Liver (tissue), 9 donors: Measurements from ENCODE around the gene SLC6A17. TPM values are rescaled to one million over a fixed set of nuclear protein-coding genes. Genes with fewer than 3 reads are reported as not detected.
A peak's percentile ranks its signal among the peaks of the same experiment; 100 is the strongest.

Experiments
- DNase-seq: peaks from one replicate; pipeline ENCODE4 v3.0.0-alpha.2; 2017; ENCODE audit warnings: low spot score
- H3K27ac ChIP-seq, 2 donors: one replicate each; pipeline ENCODE4 v1.7.0; 2013; ENCODE audit warnings: inconsistent platforms in 2 of 2, low read length in 2 of 2, control low read depth in 1 of 2, low read depth in 1 of 2, mild to moderate bottlenecking in 1 of 2
- H3K27me3 ChIP-seq, 4 donors: one replicate each; pipeline versions ENCODE4 v1.6.1 to v1.7.0; 2013; ENCODE audit warnings: low read length in 3 of 4, inconsistent platforms in 1 of 4, mild to moderate bottlenecking in 1 of 4, moderate library complexity in 1 of 4; ENCODE audit not compliant: control insufficient read depth in 4 of 4, insufficient read depth in 4 of 4
- H3K36me3 ChIP-seq, 4 donors: one replicate each; pipeline versions ENCODE4 v1.6.1 to v1.7.0; 2013; ENCODE audit warnings: low read length in 3 of 4, mild to moderate bottlenecking in 3 of 4, low read depth in 1 of 4, moderate library complexity in 1 of 4; ENCODE audit not compliant: control insufficient read depth in 4 of 4, insufficient read depth in 3 of 4
- H3K4me1 ChIP-seq, 4 donors: one replicate each; pipeline versions ENCODE4 v1.6.1 to v1.7.0; 2013; ENCODE audit warnings: low read length in 3 of 4, mild to moderate bottlenecking in 3 of 4, moderate library complexity in 1 of 4; ENCODE audit not compliant: control insufficient read depth in 4 of 4, insufficient read depth in 4 of 4
- H3K4me3 ChIP-seq, 3 donors: one replicate each; pipeline versions ENCODE4 v1.6.1 to v1.7.0; 2013; ENCODE audit warnings: low read length in 3 of 3, control low read depth in 1 of 3, low read depth in 1 of 3, mild to moderate bottlenecking in 1 of 3
- H3K9ac ChIP-seq, 2 donors: one replicate each; pipeline ENCODE4 v1.7.0; 2013; ENCODE audit warnings: low read length in 2 of 2, mild to moderate bottlenecking in 2 of 2, moderate library complexity in 2 of 2, control low read depth in 1 of 2, low read depth in 1 of 2
- H3K9me3 ChIP-seq, 4 donors: one replicate each; pipeline versions ENCODE4 v1.6.1 to v1.7.0; 2013; ENCODE audit warnings: low read length in 3 of 4; ENCODE audit not compliant: control insufficient read depth in 4 of 4
- ATF3 ChIP-seq: IDR thresholded peaks from 2 replicates; pipeline ENCODE4 v1.6.1; 2016; ENCODE audit warnings: antibody characterized with exemption
- EGR1 ChIP-seq, 2 donors: IDR thresholded peaks; 2 replicates each; pipeline ENCODE4 v1.6.1; 2016 to 2018; ENCODE audit warnings: antibody characterized with exemption in 2 of 2, low read depth in 2 of 2
- FOXA1 ChIP-seq: IDR thresholded peaks from 2 replicates; pipeline ENCODE4 v1.6.1; 2016; ENCODE audit warnings: antibody characterized with exemption
- FOXA2 ChIP-seq: IDR thresholded peaks from 2 replicates; pipeline ENCODE4 v1.6.1; 2016; ENCODE audit warnings: antibody characterized with exemption
- GABPA ChIP-seq, 2 donors: IDR thresholded peaks in 1 of 2; conservative IDR thresholded peaks in 1 of 2; 2 replicates each; pipeline ENCODE4 v1.6.1; 2016; ENCODE audit warnings: antibody characterized with exemption in 2 of 2, mild to moderate bottlenecking in 1 of 2, moderate library complexity in 1 of 2
- HNF4A ChIP-seq, 2 donors: conservative IDR thresholded peaks; 2 replicates each; pipeline ENCODE4 v1.6.1; 2016; ENCODE audit warnings: antibody characterized with exemption in 2 of 2, mild to moderate bottlenecking in 2 of 2
- HNF4G ChIP-seq: IDR thresholded peaks from 2 replicates; pipeline ENCODE4 v1.6.1; 2016; ENCODE audit warnings: antibody characterized with exemption
- JUND ChIP-seq, 2 donors: IDR thresholded peaks; 2 replicates each; pipeline ENCODE4 v1.6.1; 2016; ENCODE audit warnings: antibody characterized with exemption in 2 of 2
- MAX ChIP-seq: IDR thresholded peaks from 2 replicates; pipeline ENCODE4 v1.6.1; 2016; ENCODE audit warnings: antibody characterized with exemption
- NR2F2 ChIP-seq: IDR thresholded peaks from 2 replicates; pipeline ENCODE4 v1.6.1; 2016; ENCODE audit warnings: antibody characterized with exemption
- RAD21 ChIP-seq, 2 donors: IDR thresholded peaks; 2 replicates each; pipeline ENCODE4 v1.6.1; 2016; ENCODE audit warnings: antibody characterized with exemption in 2 of 2, mild to moderate bottlenecking in 2 of 2
- RXRA ChIP-seq, 2 donors: IDR thresholded peaks; 2 replicates each; pipeline ENCODE4 v1.6.1; 2017 to 2018; ENCODE audit warnings: antibody characterized with exemption in 2 of 2, mild to moderate bottlenecking in 1 of 2
- SP1 ChIP-seq: IDR thresholded peaks from 2 replicates; pipeline ENCODE4 v1.6.1; 2018; ENCODE audit warnings: antibody characterized with exemption, mild to moderate bottlenecking
- TAF1 ChIP-seq: conservative IDR thresholded peaks from 2 replicates; pipeline ENCODE4 v1.6.1; 2016; ENCODE audit warnings: antibody characterized with exemption, mild to moderate bottlenecking
- YY1 ChIP-seq: IDR thresholded peaks from 2 replicates; pipeline ENCODE4 v1.6.1; 2016; ENCODE audit warnings: antibody characterized with exemption, mild to moderate bottlenecking
- ZBTB33 ChIP-seq: IDR thresholded peaks from 2 replicates; pipeline ENCODE4 v1.6.1; 2016; ENCODE audit warnings: antibody characterized with exemption
- WGBS: extraction: QIAGEN DNeasy Blood & Tissue Kit; methylation state at CpG from one replicate; pipeline ENCODE4 v1.1.7; 2013; 5-methylcytosine and 5-hydroxymethylcytosine counted together
- polyA plus RNA-seq, 2 donors: library from polyadenylated mRNA; stranded (reverse) in 1 of 2; unstranded in 1 of 2; fragments of 200-250 nt in 1 of 2; fragments of >200 nt in 1 of 2; fragmentation: Nextera tagmentation in 1 of 2; extraction: Ambion mirVana in 1 of 2; gene quantifications; one replicate each; pipeline versions ENCODE4 v1.2.1 to v1.2.3, GENCODE V29; 2013 to 2015
- total RNA-seq, 2 donors: library from RNA; depleted of rRNA; stranded (reverse); fragments of >200 nt; gene quantifications; one replicate each; pipeline ENCODE4 v1.2.3, GENCODE V29; 2014
- TF ChIP-seq, protein P1 (sequence below): fragments of 150-350 bp; IDR thresholded peaks from 2 replicates; pipeline ENCODE4 v1.5.1; 2017; ENCODE audit warnings: improper control_type of control experiment, low read depth, low read length; ENCODE audit not compliant: missing input control
- TF ChIP-seq, protein P2 (sequence below): IDR thresholded peaks from 2 replicates; pipeline ENCODE4 v1.6.1; 2016; ENCODE audit warnings: antibody characterized with exemption, mild to moderate bottlenecking
- donor health status: healthy.
- donor health status: healthy.
- donor health status: healthy.
- donor health status: healthy.
- donor health status: healthy.

SLC6A17 gene
- total and polyA plus RNA-seq, 4 donors: not detected

DNA sequence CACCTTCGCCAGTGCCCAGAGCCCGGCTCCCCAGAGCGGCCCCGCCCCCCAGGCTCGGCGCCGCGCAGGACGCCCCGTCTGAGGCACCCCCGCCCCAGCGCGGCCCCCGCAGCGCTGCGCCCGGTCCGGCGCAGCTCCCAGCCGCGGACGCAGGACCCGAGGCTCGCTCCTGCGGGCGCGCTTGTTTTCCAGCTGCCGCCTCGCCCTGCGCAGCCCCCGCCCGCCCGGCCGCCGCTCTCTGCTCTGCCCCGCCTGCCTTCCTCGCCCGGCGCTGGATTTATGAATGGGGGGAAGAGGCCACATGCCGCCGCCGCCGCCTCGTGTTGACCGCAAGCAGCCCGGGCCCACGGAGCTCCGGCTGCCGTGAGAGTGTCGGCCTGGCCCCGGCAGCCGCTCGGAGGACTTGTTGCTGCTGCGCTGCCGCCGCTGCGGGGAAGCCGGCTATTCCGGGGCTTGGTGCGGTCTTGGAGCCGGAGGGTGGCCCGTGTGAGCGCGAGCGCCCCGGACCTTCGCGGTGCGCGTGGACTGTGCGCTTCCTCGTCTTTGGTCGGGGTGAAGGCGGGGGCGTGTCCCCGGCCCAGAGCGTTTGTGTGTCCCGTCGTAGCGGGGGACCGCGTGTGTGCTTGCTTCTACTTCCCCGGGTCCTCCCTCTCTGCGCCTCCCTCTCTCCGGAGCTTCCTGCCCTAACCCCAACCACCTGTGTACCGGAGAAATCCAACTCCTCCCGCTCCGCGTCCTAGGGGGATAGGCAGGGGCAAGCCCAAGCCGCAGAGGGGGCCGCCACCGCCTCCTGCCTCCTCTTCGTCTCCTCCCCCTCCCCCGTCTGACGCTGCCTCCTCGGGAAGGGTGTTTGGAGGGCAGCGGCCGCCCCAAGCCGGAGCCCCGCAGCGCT, 60.6 kb downstream of the SLC6A17 start (continued):
- TF ChIP-seq FOXA2: no peak
- no peak for TF ChIP-seq NR2F2
- no peak for TF ChIP-seq GABPA (IDR thresholded peaks at IDR 0.05 in 1 of 2, conservative IDR thresholded peaks at IDR 0.05 in 1 of 2)

GRCh38 chr1:110211496-110212168, 61.3 kb downstream of the SLC6A17 start:
- 18% methylated on average over 81 of the region's 81 CpGs for WGBS
- H3K4me1 ChIP-seq: peaks cover 0 to 18% (median 8%) of the 10 kb centered on the region in 4 donors
- peaks cover 0 to 2% (median 0%) of the 10 kb centered on the region in 4 donors for H3K27me3 ChIP-seq
- H3K36me3 ChIP-seq: no peaks in the 10 kb centered on the region
- H3K9ac ChIP-seq: no peak overlapping the region
- no peaks in the 10 kb centered on the region for H3K9me3 ChIP-seq
- DNase-seq: no peak
- no peak overlapping the region for H3K27ac ChIP-seq
- peak overlapping the region in 2 of 3 donors; percentile 48 to 67 for H3K4me3 ChIP-seq
- TF ChIP-seq, protein P1, sequence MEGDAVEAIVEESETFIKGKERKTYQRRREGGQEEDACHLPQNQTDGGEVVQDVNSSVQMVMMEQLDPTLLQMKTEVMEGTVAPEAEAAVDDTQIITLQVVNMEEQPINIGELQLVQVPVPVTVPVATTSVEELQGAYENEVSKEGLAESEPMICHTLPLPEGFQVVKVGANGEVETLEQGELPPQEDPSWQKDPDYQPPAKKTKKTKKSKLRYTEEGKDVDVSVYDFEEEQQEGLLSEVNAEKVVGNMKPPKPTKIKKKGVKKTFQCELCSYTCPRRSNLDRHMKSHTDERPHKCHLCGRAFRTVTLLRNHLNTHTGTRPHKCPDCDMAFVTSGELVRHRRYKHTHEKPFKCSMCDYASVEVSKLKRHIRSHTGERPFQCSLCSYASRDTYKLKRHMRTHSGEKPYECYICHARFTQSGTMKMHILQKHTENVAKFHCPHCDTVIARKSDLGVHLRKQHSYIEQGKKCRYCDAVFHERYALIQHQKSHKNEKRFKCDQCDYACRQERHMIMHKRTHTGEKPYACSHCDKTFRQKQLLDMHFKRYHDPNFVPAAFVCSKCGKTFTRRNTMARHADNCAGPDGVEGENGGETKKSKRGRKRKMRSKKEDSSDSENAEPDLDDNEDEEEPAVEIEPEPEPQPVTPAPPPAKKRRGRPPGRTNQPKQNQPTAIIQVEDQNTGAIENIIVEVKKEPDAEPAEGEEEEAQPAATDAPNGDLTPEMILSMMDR: no peak
- TF ChIP-seq EGR1 (IDR thresholded peaks at IDR 0.05; ENCODE audit: low read depth in 2 of 2) (no peak), NR2F2 (no peak), RXRA (IDR thresholded peaks at IDR 0.05) (no peak), HNF4A (conservative IDR thresholded peaks at IDR 0.05) (no peak), SP1 (no peak), YY1 (no peak), RAD21 (IDR thresholded peaks at IDR 0.05) (no peak), ATF3 (no peak), ZBTB33 (no peak), JUND (IDR thresholded peaks at IDR 0.05) (no peak), HNF4G (no peak), GABPA (IDR thresholded peaks at IDR 0.05 in 1 of 2, conservative IDR thresholded peaks at IDR 0.05 in 1 of 2) (no peak), TAF1 (no peak), MAX (no peak), FOXA2 (no peak), FOXA1 (no peak)
- TF ChIP-seq, protein P2, sequence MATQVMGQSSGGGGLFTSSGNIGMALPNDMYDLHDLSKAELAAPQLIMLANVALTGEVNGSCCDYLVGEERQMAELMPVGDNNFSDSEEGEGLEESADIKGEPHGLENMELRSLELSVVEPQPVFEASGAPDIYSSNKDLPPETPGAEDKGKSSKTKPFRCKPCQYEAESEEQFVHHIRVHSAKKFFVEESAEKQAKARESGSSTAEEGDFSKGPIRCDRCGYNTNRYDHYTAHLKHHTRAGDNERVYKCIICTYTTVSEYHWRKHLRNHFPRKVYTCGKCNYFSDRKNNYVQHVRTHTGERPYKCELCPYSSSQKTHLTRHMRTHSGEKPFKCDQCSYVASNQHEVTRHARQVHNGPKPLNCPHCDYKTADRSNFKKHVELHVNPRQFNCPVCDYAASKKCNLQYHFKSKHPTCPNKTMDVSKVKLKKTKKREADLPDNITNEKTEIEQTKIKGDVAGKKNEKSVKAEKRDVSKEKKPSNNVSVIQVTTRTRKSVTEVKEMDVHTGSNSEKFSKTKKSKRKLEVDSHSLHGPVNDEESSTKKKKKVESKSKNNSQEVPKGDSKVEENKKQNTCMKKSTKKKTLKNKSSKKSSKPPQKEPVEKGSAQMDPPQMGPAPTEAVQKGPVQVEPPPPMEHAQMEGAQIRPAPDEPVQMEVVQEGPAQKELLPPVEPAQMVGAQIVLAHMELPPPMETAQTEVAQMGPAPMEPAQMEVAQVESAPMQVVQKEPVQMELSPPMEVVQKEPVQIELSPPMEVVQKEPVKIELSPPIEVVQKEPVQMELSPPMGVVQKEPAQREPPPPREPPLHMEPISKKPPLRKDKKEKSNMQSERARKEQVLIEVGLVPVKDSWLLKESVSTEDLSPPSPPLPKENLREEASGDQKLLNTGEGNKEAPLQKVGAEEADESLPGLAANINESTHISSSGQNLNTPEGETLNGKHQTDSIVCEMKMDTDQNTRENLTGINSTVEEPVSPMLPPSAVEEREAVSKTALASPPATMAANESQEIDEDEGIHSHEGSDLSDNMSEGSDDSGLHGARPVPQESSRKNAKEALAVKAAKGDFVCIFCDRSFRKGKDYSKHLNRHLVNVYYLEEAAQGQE: no peak
